ENCODE measurements around the gene CHCHD3.

The CHCHD3 gene

DNA sequence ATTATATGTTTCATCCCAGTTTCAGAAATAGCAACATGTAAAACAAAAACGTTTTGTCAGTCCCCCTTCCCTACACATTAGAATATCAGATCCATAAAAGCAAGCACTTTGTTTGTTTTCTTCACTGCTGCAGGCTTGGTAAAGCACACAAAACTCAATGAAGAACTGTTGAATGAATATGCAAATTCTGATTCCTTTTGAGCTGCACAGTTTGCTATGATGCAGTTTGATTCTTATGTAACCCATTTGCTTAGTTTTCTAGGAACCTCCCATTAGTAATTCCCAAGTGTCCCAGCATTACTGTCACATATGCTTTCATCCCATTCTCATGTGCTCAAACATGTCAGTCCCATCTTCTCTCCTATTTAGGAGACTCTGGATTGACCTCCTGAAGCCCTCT lies 26.1 kb upstream of the CHCHD3 start:
- DNase-seq (ENCODE audit: extremely low read depth, low read depth), result no peak
- TF ChIP-seq, protein P1, sequence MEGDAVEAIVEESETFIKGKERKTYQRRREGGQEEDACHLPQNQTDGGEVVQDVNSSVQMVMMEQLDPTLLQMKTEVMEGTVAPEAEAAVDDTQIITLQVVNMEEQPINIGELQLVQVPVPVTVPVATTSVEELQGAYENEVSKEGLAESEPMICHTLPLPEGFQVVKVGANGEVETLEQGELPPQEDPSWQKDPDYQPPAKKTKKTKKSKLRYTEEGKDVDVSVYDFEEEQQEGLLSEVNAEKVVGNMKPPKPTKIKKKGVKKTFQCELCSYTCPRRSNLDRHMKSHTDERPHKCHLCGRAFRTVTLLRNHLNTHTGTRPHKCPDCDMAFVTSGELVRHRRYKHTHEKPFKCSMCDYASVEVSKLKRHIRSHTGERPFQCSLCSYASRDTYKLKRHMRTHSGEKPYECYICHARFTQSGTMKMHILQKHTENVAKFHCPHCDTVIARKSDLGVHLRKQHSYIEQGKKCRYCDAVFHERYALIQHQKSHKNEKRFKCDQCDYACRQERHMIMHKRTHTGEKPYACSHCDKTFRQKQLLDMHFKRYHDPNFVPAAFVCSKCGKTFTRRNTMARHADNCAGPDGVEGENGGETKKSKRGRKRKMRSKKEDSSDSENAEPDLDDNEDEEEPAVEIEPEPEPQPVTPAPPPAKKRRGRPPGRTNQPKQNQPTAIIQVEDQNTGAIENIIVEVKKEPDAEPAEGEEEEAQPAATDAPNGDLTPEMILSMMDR (IDR thresholded peaks at IDR 0.05; ENCODE audit: low read depth, low read length), result no peak

DNA sequence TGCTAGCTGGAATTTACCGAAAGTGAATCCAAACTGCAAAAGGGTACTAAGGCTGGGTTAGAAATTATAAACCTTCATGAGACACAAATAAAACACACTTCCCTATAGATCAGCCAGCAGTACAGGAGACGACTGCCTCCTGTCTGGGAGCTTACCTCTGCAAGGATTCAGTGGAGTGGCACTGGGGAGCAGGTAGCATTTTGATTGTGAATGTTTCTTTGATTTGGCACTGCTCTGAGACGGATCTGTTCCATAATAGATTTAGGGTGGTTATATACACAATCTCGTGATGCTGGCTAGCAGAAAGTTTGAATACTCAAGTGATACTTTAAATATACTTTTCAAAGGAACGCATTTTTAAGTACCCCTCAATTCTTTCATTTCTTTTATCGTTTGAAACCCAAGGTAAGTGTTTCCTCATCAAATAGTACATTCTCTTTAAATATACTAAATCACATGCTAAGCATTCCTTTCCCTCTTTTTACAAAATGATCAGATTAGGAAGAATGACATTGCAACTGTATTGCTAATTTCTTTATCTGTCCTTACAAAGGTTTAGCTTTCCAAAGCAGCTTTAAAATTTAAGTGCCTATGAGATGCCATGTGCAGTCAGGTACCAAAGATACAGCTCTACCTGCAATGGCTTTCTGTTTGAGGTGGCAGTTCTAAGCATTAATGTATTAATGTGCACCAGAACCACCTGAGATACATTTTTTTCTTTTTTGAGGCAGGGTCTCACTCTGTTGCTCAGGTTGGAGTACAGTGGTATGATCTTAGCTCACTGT lies 20.6 kb upstream of the CHCHD3 start:
- TF ChIP-seq, protein P1 (IDR thresholded peaks at IDR 0.05; ENCODE audit: low read depth, low read length), result no peak
- DNase-seq (ENCODE audit: extremely low read depth, low read depth), result no peak

DNA sequence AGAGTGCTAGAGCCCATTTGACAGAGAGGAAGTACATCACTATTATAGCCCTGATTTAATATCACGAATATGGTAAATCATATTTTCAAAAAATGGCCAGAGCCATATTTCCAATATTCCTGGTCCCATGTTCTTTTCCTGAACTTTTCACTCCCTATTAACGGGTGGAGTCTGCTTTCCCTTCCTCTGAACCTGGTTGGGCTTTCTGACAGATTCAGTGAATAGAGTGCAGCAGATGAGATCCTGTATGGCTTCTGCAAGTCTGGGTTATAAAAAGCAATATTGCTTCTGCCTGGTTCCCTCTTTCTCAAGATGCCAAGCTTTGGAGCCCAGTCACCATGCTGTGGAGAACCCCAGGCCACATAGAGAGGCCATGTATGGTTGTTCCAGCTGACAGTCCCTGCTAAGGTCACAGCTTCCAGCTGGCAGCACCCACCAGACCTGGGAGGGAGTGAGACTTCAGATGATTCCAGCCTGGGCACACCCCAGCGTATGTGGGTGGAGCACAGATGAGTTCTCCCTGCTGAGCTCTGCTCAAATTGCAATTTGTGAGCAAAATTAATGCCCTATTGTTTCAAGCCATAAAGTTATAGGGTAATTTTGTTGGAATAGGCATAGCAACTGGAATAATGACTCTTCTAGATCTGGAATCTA lies 17.9 kb upstream of the CHCHD3 start:
- TF ChIP-seq, protein P1 (IDR thresholded peaks at IDR 0.05; ENCODE audit: low read depth, low read length), result no peak
- no peak for DNase-seq (ENCODE audit: extremely low read depth, low read depth)

DNA sequence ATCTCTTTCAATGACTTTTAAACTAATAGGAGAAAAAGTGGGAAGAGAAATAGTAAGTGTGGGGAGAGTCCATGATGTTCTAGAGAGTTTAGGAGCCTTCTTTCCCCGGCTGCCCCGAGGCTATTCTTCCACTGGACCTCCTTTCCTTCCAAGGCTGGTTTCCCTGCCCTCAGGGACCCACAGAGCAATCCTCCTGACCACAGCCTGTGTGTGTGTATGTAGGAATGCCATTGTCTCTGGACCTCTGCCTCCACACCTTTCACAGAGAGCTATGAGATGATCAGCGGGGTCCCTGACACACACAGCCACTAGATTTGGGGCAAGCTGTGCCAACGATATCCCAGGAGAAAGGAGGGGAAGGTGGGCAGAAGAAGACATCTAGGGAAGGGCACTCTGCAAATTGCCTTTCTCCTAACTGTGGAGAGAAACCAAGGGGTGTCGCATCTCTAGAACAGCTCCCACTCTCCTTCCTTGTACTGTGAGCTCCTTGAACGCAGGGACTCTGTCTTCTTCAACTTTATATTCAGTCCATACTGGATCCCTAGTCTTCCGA lies 13.3 kb upstream of the CHCHD3 start:
- TF ChIP-seq, protein P1 (IDR thresholded peaks at IDR 0.05; ENCODE audit: low read depth, low read length), result no peak
- no peak for DNase-seq (ENCODE audit: extremely low read depth, low read depth)

DNA sequence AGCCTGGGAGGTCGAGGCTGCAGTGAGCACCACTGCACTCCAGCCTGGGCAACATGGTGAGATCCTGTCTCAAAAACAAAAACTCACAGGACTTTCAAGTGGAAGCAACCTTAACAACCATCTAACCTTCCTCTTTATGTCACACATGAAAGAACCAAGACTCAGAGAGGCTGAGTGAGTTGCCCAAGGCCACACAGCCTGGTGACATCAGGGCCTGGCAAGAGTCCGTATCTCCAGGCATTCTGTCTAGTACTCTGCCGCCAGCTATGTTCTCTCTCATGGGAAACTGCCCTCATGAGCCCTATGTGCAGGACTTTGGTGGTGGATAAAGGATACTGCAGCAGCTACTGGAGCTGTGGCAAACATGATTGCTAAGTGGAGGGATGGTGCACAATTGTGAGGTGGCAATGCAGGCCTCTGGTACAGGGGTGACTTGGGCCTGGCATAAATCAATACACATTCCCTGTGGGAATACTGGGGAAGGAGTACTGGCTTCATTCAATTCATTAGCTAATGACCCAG lies 10.1 kb upstream of the CHCHD3 start:
- TF ChIP-seq, protein P1 (IDR thresholded peaks at IDR 0.05; ENCODE audit: low read depth, low read length), result no peak
- no peak for DNase-seq (ENCODE audit: extremely low read depth, low read depth)

DNA sequence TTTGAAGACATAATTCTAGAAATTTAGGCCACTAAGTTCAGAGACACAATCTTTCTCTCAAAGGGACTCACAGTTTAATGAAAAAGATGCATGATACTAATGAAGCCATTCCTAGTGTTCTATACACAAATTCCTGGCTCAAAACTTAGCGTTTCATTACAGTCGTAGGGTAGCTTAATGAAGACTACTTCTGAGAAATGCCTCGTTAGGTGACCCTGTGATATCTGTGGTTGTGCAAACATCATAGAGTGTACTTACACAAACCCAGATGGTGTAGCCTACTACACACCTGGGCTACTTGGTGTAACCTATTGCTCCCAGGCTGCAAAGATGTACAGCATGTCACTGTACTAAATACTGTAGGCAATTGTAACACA lies 488 bp upstream of the CHCHD3 start:
- DNase-seq (ENCODE audit: extremely low read depth, low read depth), result no peak
- TF ChIP-seq, protein P1 (IDR thresholded peaks at IDR 0.05; ENCODE audit: low read depth, low read length), result no peak

DNA sequence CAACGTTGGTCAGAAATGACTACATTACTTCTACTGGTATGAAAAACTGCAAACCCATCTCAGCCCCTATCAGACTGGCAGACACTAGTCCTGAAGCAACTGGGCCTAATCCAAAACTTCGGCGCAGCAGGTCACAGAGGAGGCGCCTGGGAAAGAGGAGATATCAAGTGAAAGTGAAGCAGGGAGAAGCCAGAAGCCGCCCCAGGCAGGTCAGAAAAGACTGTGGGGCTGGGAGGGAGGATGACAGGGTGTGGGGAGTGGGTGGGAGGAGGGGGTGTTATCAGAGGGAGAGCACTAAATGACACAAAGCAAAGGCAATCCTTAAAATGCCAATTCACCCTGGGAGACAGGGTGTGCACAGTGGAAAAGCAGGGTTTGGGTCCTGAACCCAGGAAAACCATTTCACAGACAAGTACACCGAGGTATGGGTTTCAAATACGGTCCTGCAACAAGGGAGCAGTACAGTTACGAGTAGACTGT lies 731 bp downstream of the CHCHD3 start:
- TF ChIP-seq, protein P1 (IDR thresholded peaks at IDR 0.05; ENCODE audit: low read depth, low read length), result no peak
- no peak for DNase-seq (ENCODE audit: extremely low read depth, low read depth)

Measured in AG09319 (cell line).